Tibial nerve (tissue), 4 donors: ENCODE data around the gene PPIL4.

ENCODE experiments used
- EP300 ChIP-seq, 2 donors: sonication (generic); formaldehyde crosslinking; IDR thresholded peaks; one replicate each; pipeline ENCODE4 v1.6.1; 2017; ENCODE audit warnings: antibody characterized with exemption in 2 of 2, mild to moderate bottlenecking in 1 of 2
- TF ChIP-seq, protein P1 (sequence below), 5 experiments: fragments of 200-600 bp in 3 of 5; fragments of 450-650 bp in 2 of 5; sonication (generic) in 3 of 5; IDR thresholded peaks; one replicate each; pipeline ENCODE4 v1.5.1; 2016 to 2019; ENCODE audit warnings: antibody characterized with exemption in 5 of 5, mild to moderate bottlenecking in 3 of 5, moderate library complexity in 2 of 5

- TF ChIP-seq EP300 (IDR thresholded peaks at IDR 0.05): no peak
- TF ChIP-seq, protein P1, sequence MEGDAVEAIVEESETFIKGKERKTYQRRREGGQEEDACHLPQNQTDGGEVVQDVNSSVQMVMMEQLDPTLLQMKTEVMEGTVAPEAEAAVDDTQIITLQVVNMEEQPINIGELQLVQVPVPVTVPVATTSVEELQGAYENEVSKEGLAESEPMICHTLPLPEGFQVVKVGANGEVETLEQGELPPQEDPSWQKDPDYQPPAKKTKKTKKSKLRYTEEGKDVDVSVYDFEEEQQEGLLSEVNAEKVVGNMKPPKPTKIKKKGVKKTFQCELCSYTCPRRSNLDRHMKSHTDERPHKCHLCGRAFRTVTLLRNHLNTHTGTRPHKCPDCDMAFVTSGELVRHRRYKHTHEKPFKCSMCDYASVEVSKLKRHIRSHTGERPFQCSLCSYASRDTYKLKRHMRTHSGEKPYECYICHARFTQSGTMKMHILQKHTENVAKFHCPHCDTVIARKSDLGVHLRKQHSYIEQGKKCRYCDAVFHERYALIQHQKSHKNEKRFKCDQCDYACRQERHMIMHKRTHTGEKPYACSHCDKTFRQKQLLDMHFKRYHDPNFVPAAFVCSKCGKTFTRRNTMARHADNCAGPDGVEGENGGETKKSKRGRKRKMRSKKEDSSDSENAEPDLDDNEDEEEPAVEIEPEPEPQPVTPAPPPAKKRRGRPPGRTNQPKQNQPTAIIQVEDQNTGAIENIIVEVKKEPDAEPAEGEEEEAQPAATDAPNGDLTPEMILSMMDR (IDR thresholded peaks at IDR 0.05): no peak
Measured at GRCh38 chr6:149483334-149483725, 62.5 kb downstream of the PPIL4 start.
